Hepatocyte (in vitro differentiated cells): Measurements from ENCODE around the gene ATP5F1D. TPM values are rescaled to one million over a fixed set of nuclear protein-coding genes. Genes with fewer than 3 reads are reported as not detected.

Source experiments
- DNase-seq: peaks from one replicate; pipeline ENCODE4 v3.0.0-alpha.2; 2016; ENCODE audit warnings: low spot score
- H2AFZ ChIP-seq: fragments of 200-600 bp; sonication (generic); 2 replicates; pipeline ENCODE4 v1.6.0; 2016; ENCODE audit warnings: antibody characterized with exemption, mild to moderate bottlenecking
- H3K27ac ChIP-seq: fragments of 200-600 bp; sonication (generic); 2 replicates; pipeline ENCODE4 v1.5.1; 2016; ENCODE audit warnings: mild to moderate bottlenecking
- H3K27me3 ChIP-seq: fragments of 200-600 bp; sonication (generic); 2 replicates; pipeline ENCODE4 v1.6.1; 2016
- H3K36me3 ChIP-seq: fragments of 200-600 bp; sonication (generic); replicated peaks from 2 replicates; pipeline ENCODE4 v1.5.1; 2016; ENCODE audit warnings: low read depth; ENCODE audit not compliant: insufficient read depth
- H3K4me1 ChIP-seq: fragments of 200-600 bp; sonication (generic); 2 replicates; pipeline ENCODE4 v1.5.1; 2016; ENCODE audit warnings: mild to moderate bottlenecking, moderate library complexity; ENCODE audit not compliant: insufficient read depth
- H3K4me2 ChIP-seq: fragments of 200-600 bp; sonication (generic); 2 replicates; pipeline ENCODE4 v1.6.0; 2016
- H3K4me3 ChIP-seq: fragments of 200-600 bp; sonication (generic); 2 replicates; pipeline ENCODE4 v1.5.1; 2016; ENCODE audit warnings: mild to moderate bottlenecking
- H3K79me2 ChIP-seq: fragments of 200-600 bp; sonication (generic); 2 replicates; pipeline ENCODE4 v1.6.0; 2017; ENCODE audit warnings: mild to moderate bottlenecking
- H3K9me2 ChIP-seq: fragments of 200-600 bp; sonication (generic); replicated peaks from 2 replicates; pipeline ENCODE4 v1.6.0; 2017; ENCODE audit warnings: mild to moderate bottlenecking; ENCODE audit not compliant: insufficient read depth
- H3K9me3 ChIP-seq: fragments of 200-600 bp; sonication (generic); 2 replicates; pipeline ENCODE4 v1.5.1; 2016; ENCODE audit warnings: low read depth, mild to moderate bottlenecking
- H4K20me1 ChIP-seq: fragments of 200-600 bp; sonication (generic); 2 replicates; pipeline ENCODE4 v1.6.0; 2016; ENCODE audit warnings: mild to moderate bottlenecking; ENCODE audit not compliant: insufficient read depth, poor library complexity, severe bottlenecking
- EZH2 ChIP-seq: fragments of 200-600 bp; sonication (generic); IDR thresholded peaks from 2 replicates; pipeline ENCODE4 v1.6.1; 2016; ENCODE audit warnings: antibody characterized with exemption, mild to moderate bottlenecking, borderline replicate concordance
- EZH2phosphoT487 ChIP-seq: fragments of 200-600 bp; sonication (generic); IDR thresholded peaks from one replicate; pipeline ENCODE4 v1.6.1; 2018; ENCODE audit warnings: antibody characterized with exemption, mild to moderate bottlenecking, low read depth, moderate library complexity; ENCODE audit not compliant: unreplicated experiment, severe bottlenecking
- WGBS: methylation state at CpG from one replicate; pipeline ENCODE4 v1.1.6; 2016; ENCODE audit warnings: low lambda C conversion rate; ENCODE audit errors: missing lambda C conversion rate; 5-methylcytosine and 5-hydroxymethylcytosine counted together
- polyA plus RNA-seq: library from polyadenylated mRNA; unstranded; fragments of >200 nt; fragmentation: Nextera tagmentation; extraction: Ambion mirVana; gene quantifications from 2 replicates; pipeline ENCODE4 v1.2.1, GENCODE V29; 2016
- total RNA-seq: library from RNA; depleted of rRNA; stranded (reverse); fragments of >200 nt; gene quantifications from 2 replicates; pipeline ENCODE4 v1.2.3, GENCODE V29; 2014
- TF ChIP-seq, protein P1 (sequence below): fragments of 200-600 bp; sonication (generic); IDR thresholded peaks from 2 replicates; pipeline ENCODE4 v1.5.1; 2016; ENCODE audit warnings: antibody characterized with exemption, mild to moderate bottlenecking; ENCODE audit not compliant: poor library complexity

Gene ATP5F1D
- total and polyA plus RNA-seq, 2 experiments from 2014 or later, result 54.0 to 291 TPM

DNA sequence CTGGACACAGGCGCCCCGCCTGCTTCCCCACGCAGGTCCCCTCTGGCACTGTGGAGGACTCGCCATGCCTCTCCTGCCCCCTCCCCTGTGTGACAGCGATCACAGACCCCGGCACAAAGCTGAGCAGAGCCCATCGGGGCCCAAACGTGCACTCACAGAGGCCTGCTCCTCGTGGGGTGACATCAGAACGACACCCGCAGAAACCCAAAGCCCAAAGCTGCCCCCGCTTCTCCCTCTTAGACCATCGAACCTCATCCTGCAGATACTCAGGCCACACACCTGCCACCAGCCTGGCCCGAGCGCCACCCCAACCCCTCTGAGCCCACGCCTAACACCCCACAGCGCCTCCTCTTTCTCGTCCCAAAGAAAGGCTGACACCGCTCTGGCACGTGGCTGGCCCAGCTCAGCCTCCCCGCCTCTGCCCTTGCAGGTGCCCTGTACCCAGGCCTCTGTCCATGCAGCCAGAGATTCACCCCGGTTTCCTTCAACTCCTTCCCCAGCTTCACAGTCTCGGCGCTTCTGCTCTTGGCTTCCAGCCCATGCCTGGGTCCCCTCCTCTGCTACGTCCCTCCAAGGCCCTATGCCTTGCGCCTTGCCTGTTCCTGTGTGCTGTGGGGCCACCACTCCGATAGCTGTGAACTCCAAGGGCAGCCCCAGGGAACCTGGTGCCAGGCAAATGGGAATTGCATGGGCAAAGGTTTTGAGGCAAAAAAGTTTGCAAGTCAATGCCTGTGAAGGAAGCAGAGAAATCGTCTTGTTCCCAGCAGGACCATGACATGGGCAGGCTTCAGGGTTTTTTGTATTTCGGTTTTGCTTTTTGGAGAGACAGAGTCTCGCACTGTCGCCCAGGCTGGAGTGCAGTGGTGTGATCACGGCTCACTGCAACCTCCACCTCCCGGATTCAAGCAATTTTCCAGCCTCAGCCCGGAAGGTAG lies 2.9 kb upstream of the ATP5F1D start:
- TF ChIP-seq EZH2phosphoT487 (no peak), EZH2 (no peak)
- TF ChIP-seq, protein P1, sequence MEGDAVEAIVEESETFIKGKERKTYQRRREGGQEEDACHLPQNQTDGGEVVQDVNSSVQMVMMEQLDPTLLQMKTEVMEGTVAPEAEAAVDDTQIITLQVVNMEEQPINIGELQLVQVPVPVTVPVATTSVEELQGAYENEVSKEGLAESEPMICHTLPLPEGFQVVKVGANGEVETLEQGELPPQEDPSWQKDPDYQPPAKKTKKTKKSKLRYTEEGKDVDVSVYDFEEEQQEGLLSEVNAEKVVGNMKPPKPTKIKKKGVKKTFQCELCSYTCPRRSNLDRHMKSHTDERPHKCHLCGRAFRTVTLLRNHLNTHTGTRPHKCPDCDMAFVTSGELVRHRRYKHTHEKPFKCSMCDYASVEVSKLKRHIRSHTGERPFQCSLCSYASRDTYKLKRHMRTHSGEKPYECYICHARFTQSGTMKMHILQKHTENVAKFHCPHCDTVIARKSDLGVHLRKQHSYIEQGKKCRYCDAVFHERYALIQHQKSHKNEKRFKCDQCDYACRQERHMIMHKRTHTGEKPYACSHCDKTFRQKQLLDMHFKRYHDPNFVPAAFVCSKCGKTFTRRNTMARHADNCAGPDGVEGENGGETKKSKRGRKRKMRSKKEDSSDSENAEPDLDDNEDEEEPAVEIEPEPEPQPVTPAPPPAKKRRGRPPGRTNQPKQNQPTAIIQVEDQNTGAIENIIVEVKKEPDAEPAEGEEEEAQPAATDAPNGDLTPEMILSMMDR, result no peak
- Histone ChIP-seq H3K27ac (peak overlapping the region; percentile 46), H3K4me3 (no peak overlapping the region), H3K36me3 (no peaks in the 10 kb centered on the region), H3K27me3 (no peaks in the 10 kb centered on the region), H3K4me1 (peaks cover 22% of the 10 kb centered on the region), H3K4me2 (peak overlapping the region; percentile 88), H3K9me3 (no peaks in the 10 kb centered on the region), H2AFZ (no peak overlapping the region), H4K20me1 (no peaks in the 10 kb centered on the region), H3K79me2 (peaks cover 21% of the 10 kb centered on the region), H3K9me2 (no peaks in the 10 kb centered on the region)
- DNase-seq, result no peak
- WGBS, result 83% methylated on average over 33 of the region's 34 CpGs

DNA sequence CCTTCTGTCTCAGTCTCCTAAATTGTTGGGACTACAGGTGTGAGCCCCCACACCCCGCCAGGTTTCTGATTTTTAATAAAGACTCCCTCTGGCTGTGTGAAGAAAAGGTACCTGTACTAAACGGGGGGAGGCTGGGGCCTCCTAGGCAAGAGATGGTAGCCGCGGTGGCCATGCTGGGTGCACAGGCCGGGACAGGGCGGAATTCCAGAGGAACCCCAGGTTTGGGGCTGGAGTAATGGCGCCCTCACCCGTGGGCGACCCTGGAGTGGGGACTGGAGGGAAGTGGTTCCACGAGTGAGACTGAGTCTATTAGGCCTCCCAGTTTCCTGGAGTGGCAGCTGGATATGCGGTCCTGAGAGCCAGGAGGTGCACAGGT lies 2.1 kb upstream of the ATP5F1D start:
- H2AFZ ChIP-seq, result no peak overlapping the region
- no peaks in the 10 kb centered on the region for H3K36me3 ChIP-seq
- H4K20me1 ChIP-seq, result no peaks in the 10 kb centered on the region
- peak overlapping the region; percentile 97 for H3K4me2 ChIP-seq
- peaks cover 29% of the 10 kb centered on the region for H3K4me1 ChIP-seq
- peak overlapping the region; percentile 91 for H3K27ac ChIP-seq
- peaks cover 25% of the 10 kb centered on the region for H3K79me2 ChIP-seq
- H3K9me2 ChIP-seq, result no peaks in the 10 kb centered on the region
- TF ChIP-seq EZH2phosphoT487 (no peak), EZH2 (no peak)
- TF ChIP-seq, protein P1, result no peak
- H3K9me3 ChIP-seq, result no peaks in the 10 kb centered on the region
- 88% methylated on average over 10 of the region's 11 CpGs for WGBS
- no peak for DNase-seq
- H3K27me3 ChIP-seq, result no peaks in the 10 kb centered on the region
- no peak overlapping the region for H3K4me3 ChIP-seq

DNA sequence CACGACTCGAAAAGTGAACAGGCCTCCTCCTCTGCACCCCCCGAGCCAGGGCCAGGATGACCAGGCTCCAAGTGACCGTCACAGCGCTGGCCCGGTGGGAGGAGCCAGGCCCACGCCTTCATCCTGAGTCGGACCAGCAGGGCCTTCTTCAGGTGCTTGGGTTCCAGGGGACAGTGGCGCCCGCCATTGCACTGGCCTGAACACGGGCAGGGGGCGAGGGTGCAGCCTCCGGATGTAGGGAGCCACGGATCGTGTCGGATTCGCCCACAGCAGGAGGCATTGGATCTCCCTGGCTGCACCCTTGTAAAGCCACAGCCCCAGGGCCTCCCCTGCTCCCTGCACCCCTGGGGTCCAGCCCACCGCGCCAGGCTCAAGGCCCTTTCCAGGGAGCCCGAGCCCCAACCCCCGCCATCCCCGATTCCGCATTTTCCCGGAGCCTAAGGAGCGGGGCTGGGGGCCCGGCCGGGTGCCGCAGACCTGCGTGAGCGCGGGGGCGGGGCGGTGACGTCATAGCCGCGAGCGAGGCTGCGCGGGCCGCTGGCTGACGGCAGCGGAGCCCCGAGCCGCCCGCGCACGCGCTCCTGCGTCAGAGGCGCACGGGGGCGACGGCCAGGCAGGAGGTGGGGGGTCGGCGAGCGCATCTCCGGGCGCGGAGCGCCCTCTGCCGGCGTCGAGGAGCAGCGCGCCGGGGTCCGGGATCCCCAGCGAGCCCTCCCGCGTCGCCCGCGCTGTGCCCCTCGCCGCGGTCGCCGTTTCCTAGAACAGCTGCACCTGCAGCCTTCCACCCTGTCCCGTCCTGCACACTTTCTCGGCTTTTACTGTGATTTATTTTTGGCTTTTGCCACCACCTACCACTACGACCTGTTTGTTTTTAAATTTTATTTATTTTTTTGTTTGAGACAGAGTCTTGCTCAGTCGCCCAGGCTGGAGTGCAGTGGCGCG lies 1.5 kb upstream of the ATP5F1D start:
- H2AFZ ChIP-seq, result peak overlapping the region; percentile 57
- peaks cover 25% of the 10 kb centered on the region for H3K79me2 ChIP-seq
- no peaks in the 10 kb centered on the region for H3K27me3 ChIP-seq
- H3K4me1 ChIP-seq, result peaks cover 35% of the 10 kb centered on the region
- DNase-seq, result peak; percentile 98
- 15% methylated on average over 59 of the region's 84 CpGs for WGBS
- H3K9me3 ChIP-seq, result no peaks in the 10 kb centered on the region
- no peaks in the 10 kb centered on the region for H3K36me3 ChIP-seq
- peak overlapping the region; percentile 97 for H3K4me2 ChIP-seq
- H3K27ac ChIP-seq, result peak overlapping the region; percentile 91
- H3K4me3 ChIP-seq, result peak overlapping the region; percentile 42
- H3K9me2 ChIP-seq, result no peaks in the 10 kb centered on the region
- TF ChIP-seq EZH2 (no peak), EZH2phosphoT487 (no peak)
- TF ChIP-seq, protein P1, result peak; percentile 87
- H4K20me1 ChIP-seq, result no peaks in the 10 kb centered on the region
